Measurements from ENCODE around the gene BLOC1S5.

The BLOC1S5 gene

DNA sequence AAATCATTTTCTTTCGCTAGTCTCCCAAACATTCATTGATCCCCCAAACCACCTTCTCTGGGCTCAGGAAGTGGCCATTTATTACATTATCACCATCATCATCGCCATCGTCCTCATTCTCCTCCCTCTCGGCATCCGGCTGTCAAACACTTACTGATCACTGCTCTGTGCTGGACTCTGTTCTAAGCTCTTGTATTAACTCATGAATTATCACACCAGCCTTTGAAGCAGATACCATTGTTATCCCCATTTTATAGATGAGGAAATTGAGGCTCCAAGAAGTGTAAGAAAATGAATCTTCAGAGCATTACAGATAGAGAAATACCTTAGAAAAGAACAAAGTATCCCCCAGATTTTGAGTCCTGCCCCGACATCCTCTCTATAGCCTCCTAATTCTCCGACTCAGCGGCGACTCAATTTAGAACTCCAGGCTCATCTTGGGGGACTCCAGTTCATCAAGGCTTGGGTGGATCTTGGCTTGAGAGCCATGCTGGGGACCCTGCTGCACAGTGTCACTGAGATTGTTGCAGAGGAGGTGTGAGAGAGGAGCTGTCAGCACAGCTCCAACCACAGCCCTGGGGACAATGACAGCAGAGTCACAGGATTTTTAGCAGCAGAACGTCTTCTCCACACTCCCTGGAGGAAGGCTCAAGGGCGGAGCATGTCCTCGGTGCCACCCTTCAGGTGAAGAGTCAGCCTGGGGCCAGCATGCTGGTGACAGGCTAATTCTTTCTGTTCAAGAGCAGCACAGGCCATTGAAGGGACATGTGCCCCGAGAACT lies 44.8 kb upstream of the BLOC1S5 start:
- H3K4me3 ChIP-seq (ENCODE audit: low read length): no peak overlapping the region
- no peak overlapping the region for H3K4me2 ChIP-seq (ENCODE audit: low read length)
- H3K27ac ChIP-seq (ENCODE audit: low read length): no peak overlapping the region

DNA sequence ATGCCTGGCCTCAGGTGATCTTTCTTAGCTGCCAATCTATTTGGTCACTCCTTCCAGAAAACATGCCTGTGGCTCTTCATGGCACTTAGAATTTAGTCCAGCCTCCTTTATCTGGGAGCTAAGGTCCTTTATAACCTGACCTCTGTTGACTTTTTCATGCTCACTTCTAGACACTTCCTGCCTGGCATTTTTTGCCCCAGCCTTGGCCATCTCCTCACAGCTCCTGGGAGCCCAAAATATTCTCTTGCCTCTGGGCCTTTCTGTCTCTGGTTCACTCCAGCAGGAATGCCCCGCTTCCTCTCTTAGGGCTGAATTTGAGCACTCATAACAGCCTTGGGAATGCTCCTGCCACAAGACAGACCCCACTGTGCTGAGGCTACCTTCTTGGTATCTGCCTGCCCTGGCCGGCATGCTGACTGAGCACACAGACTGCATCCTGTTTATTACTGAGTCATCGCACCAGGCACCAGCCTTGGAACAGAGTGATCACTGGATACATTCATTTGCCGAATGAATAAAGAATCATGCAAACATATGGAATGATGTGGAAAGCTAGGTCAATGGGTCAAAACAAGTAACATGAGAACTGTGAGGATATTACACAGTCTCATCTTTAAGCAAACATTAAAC lies 44.0 kb upstream of the BLOC1S5 start:
- H3K27me3 ChIP-seq (ENCODE audit: low read depth, low read length): no peaks in the 10 kb centered on the region
- H3K4me3 ChIP-seq (ENCODE audit: low read length): no peak overlapping the region
- TF ChIP-seq CTCF (IDR thresholded peaks at IDR 0.05; ENCODE audit: low read depth, low read length): no peak
- TF ChIP-seq EZH2phosphoT487 (IDR thresholded peaks at IDR 0.05; ENCODE audit: low read depth): no peak
- no peaks in the 10 kb centered on the region for H3K9me3 ChIP-seq (ENCODE audit: insufficient read depth, low read length)
- no peak overlapping the region for H2AFZ ChIP-seq (ENCODE audit: low read depth, low read length)
- no peak overlapping the region for H3K27ac ChIP-seq (ENCODE audit: low read length)
- H3K4me2 ChIP-seq (ENCODE audit: low read length): no peak overlapping the region
- H3K4me1 ChIP-seq (ENCODE audit: low read length): no peaks in the 10 kb centered on the region; the same call in 1 of the 2 replicates
- no peaks in the 10 kb centered on the region for H3K79me2 ChIP-seq (ENCODE audit: low read length)
- no peaks in the 10 kb centered on the region for H3K36me3 ChIP-seq (replicated peaks; ENCODE audit: low read depth, low read length)
- no peak overlapping the region for H3K9ac ChIP-seq (ENCODE audit: low read length)
- no peaks in the 10 kb centered on the region for H4K20me1 ChIP-seq (ENCODE audit: insufficient read depth, low read length)

More for the DNA sequence above, 44.8 kb upstream of the BLOC1S5 start:
- no peak for TF ChIP-seq EZH2phosphoT487 (IDR thresholded peaks at IDR 0.05; ENCODE audit: low read depth)
- no peak for TF ChIP-seq CTCF (IDR thresholded peaks at IDR 0.05; ENCODE audit: low read depth, low read length)
- H2AFZ ChIP-seq (ENCODE audit: low read depth, low read length): no peak overlapping the region
- no peaks in the 10 kb centered on the region for H3K79me2 ChIP-seq (ENCODE audit: low read length)
- no peaks in the 10 kb centered on the region for H3K4me1 ChIP-seq (ENCODE audit: low read length)
- no peaks in the 10 kb centered on the region for H3K9me3 ChIP-seq (ENCODE audit: insufficient read depth, low read length)
- H3K27me3 ChIP-seq (ENCODE audit: low read depth, low read length): no peaks in the 10 kb centered on the region
- H4K20me1 ChIP-seq (ENCODE audit: insufficient read depth, low read length): no peaks in the 10 kb centered on the region
- H3K36me3 ChIP-seq (replicated peaks; ENCODE audit: low read depth, low read length): no peaks in the 10 kb centered on the region
- no peak overlapping the region for H3K9ac ChIP-seq (ENCODE audit: low read length)

- no peaks in the 10 kb centered on the region for H3K27me3 ChIP-seq (ENCODE audit: low read depth, low read length)
- no peak overlapping the region for H3K27ac ChIP-seq (ENCODE audit: low read length)
- no peaks in the 10 kb centered on the region for H3K36me3 ChIP-seq (replicated peaks; ENCODE audit: low read depth, low read length)
- no peak for TF ChIP-seq EZH2phosphoT487 (IDR thresholded peaks at IDR 0.05; ENCODE audit: low read depth)
- TF ChIP-seq CTCF (IDR thresholded peaks at IDR 0.05; ENCODE audit: low read depth, low read length): no peak
- no peak overlapping the region for H3K9ac ChIP-seq (ENCODE audit: low read length)
- H3K4me1 ChIP-seq (ENCODE audit: low read length): peaks cover 5% of the 10 kb centered on the region
- no peaks in the 10 kb centered on the region for H3K9me3 ChIP-seq (ENCODE audit: insufficient read depth, low read length)
- peaks cover 15% of the 10 kb centered on the region for H3K79me2 ChIP-seq (ENCODE audit: low read length)
- no peak overlapping the region for H3K4me2 ChIP-seq (ENCODE audit: low read length)
- H4K20me1 ChIP-seq (ENCODE audit: insufficient read depth, low read length): no peaks in the 10 kb centered on the region
- no peak overlapping the region for H3K4me3 ChIP-seq (ENCODE audit: low read length)
- H2AFZ ChIP-seq (ENCODE audit: low read depth, low read length): no peak overlapping the region
These were observed 41.6 kb upstream of the BLOC1S5 start for GRCh38 chr6:8105791-8106190.

DNA sequence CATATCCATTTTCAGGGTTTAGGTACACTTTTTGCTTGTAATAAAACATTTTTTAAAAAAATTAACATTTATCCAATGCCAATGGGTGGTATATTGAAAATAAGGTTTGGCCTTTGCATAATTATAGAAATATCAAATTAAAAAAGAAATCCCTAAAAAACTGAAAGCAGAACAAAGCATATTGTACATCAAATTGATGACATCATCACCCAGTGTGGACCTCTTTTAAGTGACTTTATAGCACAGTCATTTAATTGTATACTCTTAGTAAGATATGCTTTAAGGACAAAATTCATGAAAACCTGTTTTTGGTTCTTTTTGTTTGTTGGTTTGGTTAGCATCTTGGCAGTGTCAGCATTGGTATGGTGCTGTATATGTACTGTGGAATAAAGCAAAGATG lies 39.5 kb upstream of the BLOC1S5 start:
- TF ChIP-seq CTCF (IDR thresholded peaks at IDR 0.05; ENCODE audit: low read depth, low read length) (no peak), EZH2phosphoT487 (IDR thresholded peaks at IDR 0.05; ENCODE audit: low read depth) (no peak)
- Histone ChIP-seq H3K79me2 (ENCODE audit: low read length) (peaks cover 36% of the 10 kb centered on the region), H3K4me3 (ENCODE audit: low read length) (no peak overlapping the region), H4K20me1 (ENCODE audit: insufficient read depth, low read length) (0 out of 2 replicates have a peak, but pooled peaks cover 3% of the 10 kb centered on the region), H3K27me3 (ENCODE audit: low read depth, low read length) (no peaks in the 10 kb centered on the region), H3K4me1 (ENCODE audit: low read length) (peaks cover 9% of the 10 kb centered on the region), H3K9ac (ENCODE audit: low read length) (no peak overlapping the region), H2AFZ (ENCODE audit: low read depth, low read length) (no peak overlapping the region), H3K4me2 (ENCODE audit: low read length) (no peak overlapping the region), H3K9me3 (ENCODE audit: insufficient read depth, low read length) (no peaks in the 10 kb centered on the region), H3K27ac (ENCODE audit: low read length) (no peak overlapping the region), H3K36me3 (replicated peaks; ENCODE audit: low read depth, low read length) (peaks cover 6% of the 10 kb centered on the region)

Data from OCI-LY3 (cell line).